GM12801 (cell line): ENCODE results near the gene PUS7.

Experiments used
- TF ChIP-seq, protein P1 (sequence below): IDR thresholded peaks from one replicate; pipeline ENCODE4 v1.5.1; 2011; ENCODE audit warnings: control low read depth; ENCODE audit not compliant: insufficient read length; ENCODE audit errors: extremely low read depth

The PUS7 gene, protein sequence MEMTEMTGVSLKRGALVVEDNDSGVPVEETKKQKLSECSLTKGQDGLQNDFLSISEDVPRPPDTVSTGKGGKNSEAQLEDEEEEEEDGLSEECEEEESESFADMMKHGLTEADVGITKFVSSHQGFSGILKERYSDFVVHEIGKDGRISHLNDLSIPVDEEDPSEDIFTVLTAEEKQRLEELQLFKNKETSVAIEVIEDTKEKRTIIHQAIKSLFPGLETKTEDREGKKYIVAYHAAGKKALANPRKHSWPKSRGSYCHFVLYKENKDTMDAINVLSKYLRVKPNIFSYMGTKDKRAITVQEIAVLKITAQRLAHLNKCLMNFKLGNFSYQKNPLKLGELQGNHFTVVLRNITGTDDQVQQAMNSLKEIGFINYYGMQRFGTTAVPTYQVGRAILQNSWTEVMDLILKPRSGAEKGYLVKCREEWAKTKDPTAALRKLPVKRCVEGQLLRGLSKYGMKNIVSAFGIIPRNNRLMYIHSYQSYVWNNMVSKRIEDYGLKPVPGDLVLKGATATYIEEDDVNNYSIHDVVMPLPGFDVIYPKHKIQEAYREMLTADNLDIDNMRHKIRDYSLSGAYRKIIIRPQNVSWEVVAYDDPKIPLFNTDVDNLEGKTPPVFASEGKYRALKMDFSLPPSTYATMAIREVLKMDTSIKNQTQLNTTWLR

DNA sequence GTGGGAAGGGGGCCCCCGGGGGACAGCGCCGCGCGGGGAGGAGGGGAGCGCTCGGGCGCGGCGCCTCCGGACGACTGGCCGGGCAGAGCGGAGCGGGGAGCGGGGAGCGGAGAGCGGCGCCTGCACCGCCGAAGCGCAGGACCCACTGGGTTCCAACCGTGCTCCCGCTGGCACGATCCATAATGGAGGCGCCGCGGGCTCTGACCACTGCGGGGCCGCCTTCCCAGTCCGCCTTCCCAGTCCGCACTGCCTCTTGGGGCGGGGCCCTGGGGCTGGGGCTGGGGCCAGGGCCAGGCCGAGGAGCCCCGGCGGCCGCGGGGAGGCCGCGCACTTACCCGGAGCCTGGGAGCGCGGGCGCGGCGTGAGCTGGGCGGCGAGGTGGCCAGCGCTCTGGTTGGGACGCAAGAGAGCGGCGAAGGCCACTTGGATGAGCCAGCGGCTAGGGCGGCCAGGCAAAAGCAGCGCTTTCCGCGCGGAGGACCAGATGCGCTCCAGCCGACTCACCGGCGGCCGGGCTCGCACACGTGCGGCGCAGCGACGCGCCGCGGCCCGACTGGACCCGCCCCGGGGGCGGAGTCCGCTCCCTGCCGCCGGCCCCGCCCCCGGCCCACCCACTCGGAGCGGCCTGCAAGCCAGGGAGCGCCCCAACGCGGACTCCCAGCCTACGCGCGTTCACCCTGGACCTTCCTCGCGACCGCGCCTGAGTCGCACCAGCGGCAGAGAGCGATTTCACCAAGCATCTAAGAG, at the start of gene PUS7:
PUS7 (minus strand) TSS at position 555 of the 747 bp plus-strand sequence. CDS start 13,759 bp downstream, outside the sequence.
- TF ChIP-seq, protein P1, sequence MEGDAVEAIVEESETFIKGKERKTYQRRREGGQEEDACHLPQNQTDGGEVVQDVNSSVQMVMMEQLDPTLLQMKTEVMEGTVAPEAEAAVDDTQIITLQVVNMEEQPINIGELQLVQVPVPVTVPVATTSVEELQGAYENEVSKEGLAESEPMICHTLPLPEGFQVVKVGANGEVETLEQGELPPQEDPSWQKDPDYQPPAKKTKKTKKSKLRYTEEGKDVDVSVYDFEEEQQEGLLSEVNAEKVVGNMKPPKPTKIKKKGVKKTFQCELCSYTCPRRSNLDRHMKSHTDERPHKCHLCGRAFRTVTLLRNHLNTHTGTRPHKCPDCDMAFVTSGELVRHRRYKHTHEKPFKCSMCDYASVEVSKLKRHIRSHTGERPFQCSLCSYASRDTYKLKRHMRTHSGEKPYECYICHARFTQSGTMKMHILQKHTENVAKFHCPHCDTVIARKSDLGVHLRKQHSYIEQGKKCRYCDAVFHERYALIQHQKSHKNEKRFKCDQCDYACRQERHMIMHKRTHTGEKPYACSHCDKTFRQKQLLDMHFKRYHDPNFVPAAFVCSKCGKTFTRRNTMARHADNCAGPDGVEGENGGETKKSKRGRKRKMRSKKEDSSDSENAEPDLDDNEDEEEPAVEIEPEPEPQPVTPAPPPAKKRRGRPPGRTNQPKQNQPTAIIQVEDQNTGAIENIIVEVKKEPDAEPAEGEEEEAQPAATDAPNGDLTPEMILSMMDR = no peak

DNA sequence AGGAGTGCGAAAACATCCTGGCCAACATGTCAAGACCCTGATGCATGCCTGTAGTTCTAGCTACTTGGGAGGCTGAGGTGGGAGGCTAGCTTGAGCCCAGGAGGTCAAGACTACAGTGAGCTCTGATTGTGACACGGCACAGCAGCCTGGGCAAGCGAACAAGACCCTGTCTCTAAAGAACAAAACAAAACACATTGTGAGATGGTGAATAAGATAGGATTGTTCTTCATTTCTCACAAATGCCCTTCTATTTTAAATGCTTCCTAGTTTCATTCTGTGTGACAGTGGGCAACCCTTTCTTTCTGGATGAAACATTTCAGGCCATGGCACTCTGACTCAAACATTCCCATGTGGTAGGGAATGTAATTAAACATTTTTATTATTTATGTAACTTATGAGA, 45.8 kb upstream of the PUS7 start:
- TF ChIP-seq, protein P1 = no peak

GRCh38 chr7:105567024-105567423, 45.0 kb upstream of the PUS7 start:
- TF ChIP-seq, protein P1 = no peak

DNA sequence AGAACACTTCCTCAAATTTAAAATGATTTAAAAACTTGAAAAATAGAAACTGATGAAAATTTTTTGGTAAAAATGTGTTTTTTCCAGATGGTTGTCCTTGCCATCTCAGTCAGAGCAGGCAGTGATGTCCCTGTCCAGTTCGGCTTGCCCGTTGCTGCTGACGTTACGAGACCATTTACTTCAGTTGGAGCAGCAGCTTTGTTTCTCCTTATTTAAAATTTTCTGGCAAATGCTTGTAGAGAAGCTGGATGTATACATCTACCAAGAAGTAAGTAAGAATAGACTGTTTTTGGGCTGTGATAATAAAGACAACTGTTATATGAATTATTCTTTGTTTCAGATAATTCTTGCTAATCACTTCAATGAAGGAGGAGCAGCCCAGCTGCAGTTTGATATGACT, 43.1 kb upstream of the PUS7 start:
- TF ChIP-seq, protein P1 = no peak

DNA sequence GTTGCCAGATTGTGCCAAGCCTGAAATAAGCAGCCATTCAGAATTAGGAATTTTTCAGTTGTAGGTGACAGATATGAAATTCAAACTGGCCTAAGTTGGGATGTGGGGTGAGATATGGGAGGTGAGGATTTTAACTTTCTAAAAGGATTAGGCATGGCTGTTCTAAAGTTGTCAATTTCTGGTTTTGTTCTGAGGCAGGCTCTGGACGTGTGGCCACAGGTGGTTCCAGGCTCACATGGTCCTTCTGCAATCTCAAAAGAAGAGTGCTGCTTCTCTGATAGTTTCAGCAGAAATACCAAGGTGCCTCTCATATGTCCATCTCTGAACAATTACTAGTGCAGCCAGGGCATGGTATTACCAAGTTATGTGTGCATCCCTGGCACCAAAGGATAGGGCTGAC, 37.9 kb upstream of the PUS7 start:
- TF ChIP-seq, protein P1 = no peak

GRCh38 chr7:105538339-105538738, 16.3 kb upstream of the PUS7 start:
- TF ChIP-seq, protein P1 = no peak
